Peyer's patch (tissue), 4 donors: ENCODE measurements around the gene CNOT6L.

Experiments
- POLR2A ChIP-seq, 2 donors: fragments of 450-650 bp; IDR thresholded peaks; one replicate each; pipeline ENCODE4 v1.5.1; 2017; ENCODE audit warnings: antibody characterized with exemption in 2 of 2, mild to moderate bottlenecking in 2 of 2, moderate library complexity in 2 of 2
- TF ChIP-seq, protein P1 (sequence below), 6 experiments: fragments of 450-650 bp in 4 of 6; fragments of 200-600 bp in 2 of 6; sonication (generic) in 1 of 6; IDR thresholded peaks; one replicate each; pipeline ENCODE4 v1.5.1; 2017 to 2019; ENCODE audit warnings: antibody characterized with exemption in 6 of 6, mild to moderate bottlenecking in 3 of 6, moderate library complexity in 1 of 6

DNA sequence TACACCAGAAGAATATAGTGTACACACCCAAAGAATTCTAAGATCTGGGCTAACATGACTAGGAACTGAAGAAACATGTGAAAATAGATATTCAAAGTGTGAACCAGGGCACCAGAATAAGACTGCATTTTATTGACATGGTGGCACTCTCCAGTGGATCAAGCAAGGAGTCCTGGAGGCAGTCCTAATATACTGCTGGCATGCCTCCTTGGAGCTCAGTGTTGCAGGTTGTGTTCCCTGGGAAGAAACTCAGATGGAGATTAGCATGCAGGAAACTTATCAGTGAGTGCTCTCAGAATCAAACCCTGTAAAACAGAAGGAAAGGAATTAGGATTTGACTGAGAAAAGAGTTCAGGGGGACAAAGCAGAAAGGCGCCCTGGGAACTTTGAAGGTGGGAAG is 108.5 kb downstream of the CNOT6L start:
- TF ChIP-seq, protein P1, sequence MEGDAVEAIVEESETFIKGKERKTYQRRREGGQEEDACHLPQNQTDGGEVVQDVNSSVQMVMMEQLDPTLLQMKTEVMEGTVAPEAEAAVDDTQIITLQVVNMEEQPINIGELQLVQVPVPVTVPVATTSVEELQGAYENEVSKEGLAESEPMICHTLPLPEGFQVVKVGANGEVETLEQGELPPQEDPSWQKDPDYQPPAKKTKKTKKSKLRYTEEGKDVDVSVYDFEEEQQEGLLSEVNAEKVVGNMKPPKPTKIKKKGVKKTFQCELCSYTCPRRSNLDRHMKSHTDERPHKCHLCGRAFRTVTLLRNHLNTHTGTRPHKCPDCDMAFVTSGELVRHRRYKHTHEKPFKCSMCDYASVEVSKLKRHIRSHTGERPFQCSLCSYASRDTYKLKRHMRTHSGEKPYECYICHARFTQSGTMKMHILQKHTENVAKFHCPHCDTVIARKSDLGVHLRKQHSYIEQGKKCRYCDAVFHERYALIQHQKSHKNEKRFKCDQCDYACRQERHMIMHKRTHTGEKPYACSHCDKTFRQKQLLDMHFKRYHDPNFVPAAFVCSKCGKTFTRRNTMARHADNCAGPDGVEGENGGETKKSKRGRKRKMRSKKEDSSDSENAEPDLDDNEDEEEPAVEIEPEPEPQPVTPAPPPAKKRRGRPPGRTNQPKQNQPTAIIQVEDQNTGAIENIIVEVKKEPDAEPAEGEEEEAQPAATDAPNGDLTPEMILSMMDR (IDR thresholded peaks at IDR 0.05), result no peak
- no peak for TF ChIP-seq POLR2A (IDR thresholded peaks at IDR 0.05)
